ENCODE results near the gene INKA1. TPM values are rescaled to one million over a fixed set of nuclear protein-coding genes. Genes with fewer than 3 reads are reported as not detected.
A peak's percentile ranks its signal among the peaks of the same experiment; 100 is the strongest.

Gene INKA1
- total RNA-seq, 1 donor from 2014 or later: 5.2 TPM

- no peak for TF ChIP-seq CTCF (IDR thresholded peaks at IDR 0.05)
- no peak for DNase-seq (ENCODE audit: extremely low spot score, unreplicated experiment)
- H3K27ac Mint-ChIP-seq (ENCODE audit: unreplicated experiment): no peak overlapping the region
- H3K4me1 Mint-ChIP-seq (ENCODE audit: unreplicated experiment): peaks cover 5% of the 10 kb centered on the region
- H3K9me3 Mint-ChIP-seq (ENCODE audit: unreplicated experiment): no peaks in the 10 kb centered on the region
- H3K4me3 Mint-ChIP-seq (ENCODE audit: unreplicated experiment): no peak overlapping the region
- no peaks in the 10 kb centered on the region for H3K36me3 Mint-ChIP-seq (ENCODE audit: unreplicated experiment)
- H3K27me3 Mint-ChIP-seq (ENCODE audit: unreplicated experiment): no peaks in the 10 kb centered on the region
Observed at GRCh38 chr3:49840388-49840787, 37.3 kb downstream of the INKA1 start.

- TF ChIP-seq CTCF (IDR thresholded peaks at IDR 0.05): peak; percentile 36
- no peaks in the 10 kb centered on the region for H3K36me3 Mint-ChIP-seq (ENCODE audit: unreplicated experiment)
- H3K27me3 Mint-ChIP-seq (ENCODE audit: unreplicated experiment): no peaks in the 10 kb centered on the region
- peaks cover 5% of the 10 kb centered on the region for H3K4me1 Mint-ChIP-seq (ENCODE audit: unreplicated experiment)
- no peaks in the 10 kb centered on the region for H3K9me3 Mint-ChIP-seq (ENCODE audit: unreplicated experiment)
- no peak overlapping the region for H3K4me3 Mint-ChIP-seq (ENCODE audit: unreplicated experiment)
- H3K27ac Mint-ChIP-seq (ENCODE audit: unreplicated experiment): no peak overlapping the region
- DNase-seq (ENCODE audit: extremely low spot score, unreplicated experiment): no peak
Observed at GRCh38 chr3:49841126-49841696, 38.1 kb downstream of the INKA1 start.

DNA sequence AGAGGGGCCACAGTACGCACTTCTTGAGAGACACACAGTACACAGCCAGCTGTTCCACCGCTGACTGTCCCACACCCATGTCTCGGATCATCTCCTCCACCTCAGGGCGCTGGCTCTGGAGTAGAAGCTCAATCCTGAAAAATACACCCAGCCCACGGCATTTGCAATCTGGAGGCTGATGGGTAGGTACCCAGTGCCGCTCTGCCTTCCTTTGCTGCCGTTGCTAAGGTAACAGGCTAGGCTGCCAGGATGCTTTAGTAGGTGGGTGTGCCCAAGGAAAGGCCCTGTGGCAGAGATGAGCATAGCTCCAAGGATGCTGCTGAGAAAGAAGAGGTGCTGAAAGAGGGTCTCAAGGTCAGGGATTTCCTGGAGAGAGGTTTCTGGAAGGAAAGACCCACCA is 38.7 kb downstream of the INKA1 start:
- H3K27ac Mint-ChIP-seq (ENCODE audit: unreplicated experiment): no peak overlapping the region
- H3K36me3 Mint-ChIP-seq (ENCODE audit: unreplicated experiment): no peaks in the 10 kb centered on the region
- H3K4me1 Mint-ChIP-seq (ENCODE audit: unreplicated experiment): peaks cover 5% of the 10 kb centered on the region
- H3K4me3 Mint-ChIP-seq (ENCODE audit: unreplicated experiment): no peak overlapping the region
- TF ChIP-seq CTCF (IDR thresholded peaks at IDR 0.05): no peak
- no peaks in the 10 kb centered on the region for H3K27me3 Mint-ChIP-seq (ENCODE audit: unreplicated experiment)
- no peak for DNase-seq (ENCODE audit: extremely low spot score, unreplicated experiment)
- H3K9me3 Mint-ChIP-seq (ENCODE audit: unreplicated experiment): no peaks in the 10 kb centered on the region

DNA sequence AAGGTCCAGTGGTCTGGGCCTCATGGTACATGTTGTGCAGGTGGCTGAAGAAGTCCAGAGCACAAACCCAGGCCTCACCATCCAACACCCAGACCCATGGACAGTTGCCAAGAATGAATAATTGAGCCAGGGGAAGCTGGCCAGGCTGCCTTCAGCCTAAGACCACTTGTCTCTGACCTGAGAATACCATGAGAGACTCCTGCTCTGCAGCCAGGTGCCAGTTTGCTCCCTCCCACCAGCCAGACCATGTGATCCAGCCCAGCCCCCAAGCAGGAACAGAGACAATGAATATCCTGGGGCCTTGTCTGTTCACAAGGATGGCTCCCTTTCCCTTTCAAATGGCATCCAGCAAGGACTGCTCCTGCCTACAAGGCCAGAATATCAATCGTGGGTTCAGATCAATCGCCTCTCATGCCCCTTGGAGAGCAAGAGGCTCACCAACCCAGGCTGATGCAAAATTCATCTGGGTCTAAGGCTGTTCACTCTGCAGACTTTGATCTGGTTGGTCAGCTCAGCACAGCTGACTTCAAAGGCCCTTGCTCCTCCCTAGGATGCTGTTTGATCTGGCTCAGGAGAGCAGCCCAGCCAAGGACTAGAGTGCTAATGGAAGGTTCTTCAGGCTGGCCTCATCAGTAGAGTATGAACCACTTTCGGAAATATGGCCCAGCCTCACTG is 39.9 kb downstream of the INKA1 start:
- Mint-ChIP-seq H3K4me1 (ENCODE audit: unreplicated experiment) (peaks cover 5% of the 10 kb centered on the region), H3K27me3 (ENCODE audit: unreplicated experiment) (no peaks in the 10 kb centered on the region), H3K27ac (ENCODE audit: unreplicated experiment) (no peak overlapping the region), H3K9me3 (ENCODE audit: unreplicated experiment) (no peaks in the 10 kb centered on the region), H3K4me3 (ENCODE audit: unreplicated experiment) (no peak overlapping the region), H3K36me3 (ENCODE audit: unreplicated experiment) (no peaks in the 10 kb centered on the region)
- no peak for TF ChIP-seq CTCF (IDR thresholded peaks at IDR 0.05)
- DNase-seq (ENCODE audit: extremely low spot score, unreplicated experiment): no peak

DNA sequence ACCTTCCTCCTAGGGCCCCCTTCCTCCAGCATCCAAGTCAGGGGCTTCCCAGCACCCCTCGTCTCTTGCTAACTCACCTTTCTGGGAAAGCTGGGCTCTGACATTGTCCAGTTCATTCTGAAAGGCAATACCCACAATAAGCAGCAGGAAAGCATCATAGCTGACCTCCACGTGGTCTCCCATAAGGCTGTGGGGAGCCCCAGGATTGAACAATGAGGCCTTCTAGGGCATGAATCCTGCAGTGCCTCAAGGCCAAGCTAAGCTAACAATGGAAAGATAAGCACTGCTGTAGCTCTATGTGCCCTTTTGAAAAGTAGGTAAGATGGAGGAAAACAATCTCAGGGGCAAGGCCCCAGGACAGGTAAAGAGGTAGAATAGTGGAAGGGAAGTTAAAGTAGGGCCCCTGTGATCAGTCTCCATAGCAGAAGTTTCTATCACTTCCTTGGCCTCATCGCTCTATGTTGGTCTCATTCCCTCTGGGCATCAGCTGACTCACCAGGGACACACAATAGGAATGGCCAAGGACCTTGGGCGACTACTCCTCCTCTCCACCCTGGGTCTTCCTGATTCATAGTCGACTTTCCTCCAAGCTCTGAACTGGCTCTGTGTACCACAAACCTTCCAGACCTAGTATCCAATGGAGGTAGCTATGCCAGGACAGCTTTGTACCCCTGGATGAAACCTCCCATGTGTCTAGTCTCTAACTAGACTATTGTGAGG is 41.6 kb downstream of the INKA1 start:
- Mint-ChIP-seq H3K4me1 (ENCODE audit: unreplicated experiment) (no peaks in the 10 kb centered on the region), H3K4me3 (ENCODE audit: unreplicated experiment) (no peak overlapping the region), H3K27me3 (ENCODE audit: unreplicated experiment) (no peaks in the 10 kb centered on the region), H3K27ac (ENCODE audit: unreplicated experiment) (no peak overlapping the region), H3K36me3 (ENCODE audit: unreplicated experiment) (no peaks in the 10 kb centered on the region), H3K9me3 (ENCODE audit: unreplicated experiment) (no peaks in the 10 kb centered on the region)
- DNase-seq (ENCODE audit: extremely low spot score, unreplicated experiment): no peak
- no peak for TF ChIP-seq CTCF (IDR thresholded peaks at IDR 0.05)
